Stimulated activated CD4-positive, alpha-beta T cell treated with anti-CD3 and anti-CD28 coated beads, Interleukin-15, amount 100 ng/mL, for 1 hour (primary cell): Measurements from ENCODE around the gene ARHGEF11.
A peak's percentile ranks its signal among the peaks of the same experiment; 100 is the strongest.
"Not testable (repeated sequence)": the region's sequence is repeated elsewhere in the genome, so short reads cannot be mapped to it uniquely, and the experiment has no call there.

Experiments used
- DNase-seq, 2 donors: peaks; one replicate each; pipeline ENCODE4 v3.0.0-alpha.2; 2020; ENCODE audit warnings: low read depth in 1 of 2, low spot score in 1 of 2

ARHGEF11 gene

GRCh38 chr1:156931974-156932710 lies 113.4 kb downstream of the ARHGEF11 start:
- no peak for DNase-seq

GRCh38 chr1:156931211-156931952 lies 114.2 kb downstream of the ARHGEF11 start:
- DNase-seq = no peak

GRCh38 chr1:156930483-156930882 lies 115.1 kb downstream of the ARHGEF11 start:
- no peak for DNase-seq

GRCh38 chr1:156929596-156930238 lies 115.8 kb downstream of the ARHGEF11 start:
- DNase-seq = no peak

- no peak for DNase-seq
Measured at GRCh38 chr1:156928043-156928602, 117.4 kb downstream of the ARHGEF11 start.

- DNase-seq = peak; percentile 17 to 56
Measured at GRCh38 chr1:156927215-156928042, 118.1 kb downstream of the ARHGEF11 start.

GRCh38 chr1:156926695-156927094 lies 118.8 kb downstream of the ARHGEF11 start:
- not testable (repeated sequence) for DNase-seq

- DNase-seq = no peak
Measured at GRCh38 chr1:156926175-156926574, 119.4 kb downstream of the ARHGEF11 start.

GRCh38 chr1:156925154-156926010 lies 120.2 kb downstream of the ARHGEF11 start:
- DNase-seq = no peak

GRCh38 chr1:156924478-156925153 lies 120.9 kb downstream of the ARHGEF11 start:
- no peak for DNase-seq

GRCh38 chr1:156923670-156924477 lies 121.7 kb downstream of the ARHGEF11 start:
- DNase-seq = no peak

GRCh38 chr1:156922986-156923669 lies 122.4 kb downstream of the ARHGEF11 start:
- no peak for DNase-seq

- no peak for DNase-seq
Measured at GRCh38 chr1:156921053-156921529, 124.5 kb downstream of the ARHGEF11 start.

GRCh38 chr1:156920233-156921052 lies 125.1 kb downstream of the ARHGEF11 start, which contains the start of gene LRRC71:
Gene LRRC71 (plus strand): TSS chr1:156920632. CDS start chr1:156920804, 172 bp downstream.
- DNase-seq = peak; percentile 12 to 51

- no peak for DNase-seq
Measured at GRCh38 chr1:156914440-156914856, 131.1 kb downstream of the ARHGEF11 start.

GRCh38 chr1:156913809-156914387 lies 131.6 kb downstream of the ARHGEF11 start:
- DNase-seq = no peak
